Neural crest cell (in vitro differentiated cells): ENCODE results near the gene CDC123. TPM values are rescaled to one million over a fixed set of nuclear protein-coding genes. Genes with fewer than 3 reads are reported as not detected.
"Not testable (repeated sequence)": the region's sequence is repeated elsewhere in the genome, so short reads cannot be mapped to it uniquely, and the experiment has no call there.

ENCODE experiments used
- DNase-seq: peaks from one replicate; pipeline ENCODE4 v3.0.0; 2021; ENCODE audit warnings: low read depth, mixed read lengths, low spot score
- H3K27ac Mint-ChIP-seq: one replicate; pipeline ENCODE4 v1.8.0; 2021; ENCODE audit warnings: mild to moderate bottlenecking, mixed read lengths; ENCODE audit not compliant: unreplicated experiment
- H3K27me3 Mint-ChIP-seq: 2 replicates; pipeline ENCODE4 v1.8.0; 2021; ENCODE audit warnings: low read depth, mild to moderate bottlenecking, mixed read lengths
- H3K36me3 Mint-ChIP-seq: 2 replicates; pipeline ENCODE4 v1.8.0; 2021; ENCODE audit warnings: low read depth, mild to moderate bottlenecking, mixed read lengths
- H3K4me1 Mint-ChIP-seq: 2 replicates; pipeline ENCODE4 v1.8.0; 2021; ENCODE audit warnings: mixed read lengths
- H3K4me3 Mint-ChIP-seq: one replicate; pipeline ENCODE4 v1.8.0; 2021; ENCODE audit warnings: mild to moderate bottlenecking, mixed read lengths
- H3K9me3 Mint-ChIP-seq: 2 replicates; pipeline ENCODE4 v1.8.0; 2021; ENCODE audit warnings: mixed read lengths
- CTCF ChIP-seq: fragments of 200-600 bp; sonication (generic); conservative IDR thresholded peaks from 2 replicates; pipeline ENCODE4 v1.5.0; 2021; ENCODE audit warnings: antibody characterized with exemption, mild to moderate bottlenecking
- total RNA-seq: library from RNA; stranded (reverse); gene quantifications from 2 replicates; pipeline ENCODE4 v1.2.1, GENCODE V29; 2021

CDC123 gene
- total RNA-seq, 1 donor from 2014 or later, result 111 TPM

- Mint-ChIP-seq H3K27ac (peak overlapping the region; percentile 19), H3K27me3 (no peaks in the 10 kb centered on the region), H3K4me1 (peaks cover 12% of the 10 kb centered on the region), H3K36me3 (peaks cover 13% of the 10 kb centered on the region), H3K4me3 (no peak overlapping the region), H3K9me3 (no peaks in the 10 kb centered on the region)
- DNase-seq, result no peak
- no peak for TF ChIP-seq CTCF
Observed at GRCh38 chr10:12160664-12161063, 35.3 kb upstream of the CDC123 start.

GRCh38 chr10:12162927-12163326 lies 33.1 kb upstream of the CDC123 start:
- Mint-ChIP-seq H3K9me3 (no peaks in the 10 kb centered on the region), H3K4me3 (no peak overlapping the region), H3K36me3 (peaks cover 6% of the 10 kb centered on the region), H3K27me3 (no peaks in the 10 kb centered on the region), H3K27ac (no peak overlapping the region), H3K4me1 (peaks cover 12% of the 10 kb centered on the region)
- TF ChIP-seq CTCF, result no peak
- DNase-seq, result no peak

GRCh38 chr10:12164085-12164484 lies 31.9 kb upstream of the CDC123 start:
- TF ChIP-seq CTCF, result no peak
- Mint-ChIP-seq H3K36me3 (peaks cover 8% of the 10 kb centered on the region), H3K27me3 (no peaks in the 10 kb centered on the region), H3K27ac (peak overlapping the region; percentile 19), H3K4me1 (peaks cover 12% of the 10 kb centered on the region), H3K9me3 (no peaks in the 10 kb centered on the region), H3K4me3 (no peak overlapping the region)
- DNase-seq, result no peak

- Mint-ChIP-seq H3K4me1 (peaks cover 12% of the 10 kb centered on the region), H3K27me3 (no peaks in the 10 kb centered on the region), H3K4me3 (no peak overlapping the region), H3K9me3 (no peaks in the 10 kb centered on the region), H3K27ac (peak overlapping the region; percentile 91), H3K36me3 (peaks cover 10% of the 10 kb centered on the region)
- no peak for TF ChIP-seq CTCF
- no peak for DNase-seq
Observed at GRCh38 chr10:12165036-12165435, 31.0 kb upstream of the CDC123 start.

- Mint-ChIP-seq H3K4me3 (no peak overlapping the region), H3K27ac (no peak overlapping the region), H3K4me1 (peaks cover 12% of the 10 kb centered on the region), H3K27me3 (no peaks in the 10 kb centered on the region), H3K36me3 (peaks cover 11% of the 10 kb centered on the region), H3K9me3 (no peaks in the 10 kb centered on the region)
- no peak for DNase-seq
- no peak for TF ChIP-seq CTCF
Observed at GRCh38 chr10:12165999-12166775, 29.8 kb upstream of the CDC123 start.

- H3K36me3 Mint-ChIP-seq, result peaks cover 15% of the 10 kb centered on the region
- DNase-seq, H3K27ac Mint-ChIP-seq, H3K4me3 Mint-ChIP-seq, H3K4me1 Mint-ChIP-seq, H3K27me3 Mint-ChIP-seq, H3K9me3 Mint-ChIP-seq: not testable (repeated sequence)
Observed at GRCh38 chr10:12171512-12171911, 24.5 kb upstream of the CDC123 start.
